Colonic mucosa (tissue), 4 donors: Measurements from ENCODE around the gene ARHGAP6. TPM values are rescaled to one million over a fixed set of nuclear protein-coding genes. Genes with fewer than 3 reads are reported as not detected.
"Not testable (repeated sequence)": the region's sequence is repeated elsewhere in the genome, so short reads cannot be mapped to it uniquely, and the experiment has no call there.

ENCODE experiments used
- DNase-seq: peaks from one replicate; pipeline ENCODE4 v3.0.0-alpha.2; 2020
- H3K27ac ChIP-seq: fragments of 200-600 bp; one replicate; pipeline ENCODE4 v1.8.0; 2021
- H3K27me3 ChIP-seq: fragments of 200-600 bp; one replicate; pipeline ENCODE4 v1.8.0; 2021
- H3K36me3 ChIP-seq: fragments of 200-600 bp; one replicate; pipeline ENCODE4 v1.8.0; 2021
- H3K4me1 ChIP-seq: fragments of 200-600 bp; one replicate; pipeline ENCODE4 v1.8.0; 2021; ENCODE audit warnings: mild to moderate bottlenecking
- H3K4me3 ChIP-seq: fragments of 200-600 bp; one replicate; pipeline ENCODE4 v1.8.0; 2021
- H3K9ac ChIP-seq, 2 donors: one replicate each; pipeline ENCODE4 v1.7.0; 2013; ENCODE audit warnings: control low read depth in 2 of 2, low read depth in 2 of 2, low read length in 2 of 2
- H3K9me3 ChIP-seq: fragments of 200-600 bp; one replicate; pipeline ENCODE4 v1.8.0; 2021
- intact Hi-C: fragments of 100-400 bp; cut with DNase I; formaldehyde crosslinking; loops from one replicate; pipeline ENCODE4 v1.14.1; 2022
- total RNA-seq, 2 donors: library from RNA; stranded (reverse); fragmentation: NEBNext Ultra II Directional in 1 of 2; extraction: Animal tissue kit (Norgen Biotek cat#: 25700) in 1 of 2; gene quantifications; one replicate each; pipeline ENCODE4 v1.2.1, GENCODE V29; 2021
- TF ChIP-seq, protein P1 (sequence below): fragments of 200-600 bp; IDR thresholded peaks from one replicate; pipeline ENCODE4 v1.8.0; 2022; ENCODE audit warnings: antibody characterized with exemption, mild to moderate bottlenecking
- donor health status: healthy.
- donor health status: DM: no; HTN: no; CAD: no.
- donor health status: DM: no; HTN: no; CAD: no.

ARHGAP6 gene
- total RNA-seq, 2 donors from 2014 or later, result 1.1 to 5.0 TPM

DNA sequence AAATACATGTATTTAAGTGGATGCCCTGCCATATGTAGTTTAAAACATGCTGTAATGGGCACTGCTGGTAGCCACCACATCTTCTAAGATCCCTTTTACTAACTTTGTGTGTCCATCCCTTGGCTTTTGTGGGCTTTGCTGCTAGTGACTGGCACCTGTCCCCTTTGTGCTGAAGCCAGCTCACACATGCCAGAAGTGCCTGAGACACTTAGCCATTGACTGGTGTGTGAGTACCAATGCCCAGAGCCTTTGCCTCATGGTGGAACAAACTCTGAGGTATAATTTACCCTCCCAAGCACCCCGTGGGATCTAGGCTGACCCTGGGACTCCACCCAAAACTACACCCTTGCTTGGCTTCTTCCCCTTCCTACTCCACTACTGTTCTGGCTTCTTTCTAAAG, 33.0 kb downstream of the ARHGAP6 start:
- no peak for DNase-seq
- H3K27ac ChIP-seq, result no peak overlapping the region
- H3K4me3 ChIP-seq, result no peak overlapping the region
- no peaks in the 10 kb centered on the region for H3K9me3 ChIP-seq
- no peaks in the 10 kb centered on the region for H3K27me3 ChIP-seq
- intact Hi-C loops, result no loop called here
- H3K36me3 ChIP-seq, result no peaks in the 10 kb centered on the region
- H3K4me1 ChIP-seq, result no peaks in the 10 kb centered on the region
- no peak overlapping the region for H3K9ac ChIP-seq
- TF ChIP-seq, protein P1, sequence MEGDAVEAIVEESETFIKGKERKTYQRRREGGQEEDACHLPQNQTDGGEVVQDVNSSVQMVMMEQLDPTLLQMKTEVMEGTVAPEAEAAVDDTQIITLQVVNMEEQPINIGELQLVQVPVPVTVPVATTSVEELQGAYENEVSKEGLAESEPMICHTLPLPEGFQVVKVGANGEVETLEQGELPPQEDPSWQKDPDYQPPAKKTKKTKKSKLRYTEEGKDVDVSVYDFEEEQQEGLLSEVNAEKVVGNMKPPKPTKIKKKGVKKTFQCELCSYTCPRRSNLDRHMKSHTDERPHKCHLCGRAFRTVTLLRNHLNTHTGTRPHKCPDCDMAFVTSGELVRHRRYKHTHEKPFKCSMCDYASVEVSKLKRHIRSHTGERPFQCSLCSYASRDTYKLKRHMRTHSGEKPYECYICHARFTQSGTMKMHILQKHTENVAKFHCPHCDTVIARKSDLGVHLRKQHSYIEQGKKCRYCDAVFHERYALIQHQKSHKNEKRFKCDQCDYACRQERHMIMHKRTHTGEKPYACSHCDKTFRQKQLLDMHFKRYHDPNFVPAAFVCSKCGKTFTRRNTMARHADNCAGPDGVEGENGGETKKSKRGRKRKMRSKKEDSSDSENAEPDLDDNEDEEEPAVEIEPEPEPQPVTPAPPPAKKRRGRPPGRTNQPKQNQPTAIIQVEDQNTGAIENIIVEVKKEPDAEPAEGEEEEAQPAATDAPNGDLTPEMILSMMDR, result no peak

DNA sequence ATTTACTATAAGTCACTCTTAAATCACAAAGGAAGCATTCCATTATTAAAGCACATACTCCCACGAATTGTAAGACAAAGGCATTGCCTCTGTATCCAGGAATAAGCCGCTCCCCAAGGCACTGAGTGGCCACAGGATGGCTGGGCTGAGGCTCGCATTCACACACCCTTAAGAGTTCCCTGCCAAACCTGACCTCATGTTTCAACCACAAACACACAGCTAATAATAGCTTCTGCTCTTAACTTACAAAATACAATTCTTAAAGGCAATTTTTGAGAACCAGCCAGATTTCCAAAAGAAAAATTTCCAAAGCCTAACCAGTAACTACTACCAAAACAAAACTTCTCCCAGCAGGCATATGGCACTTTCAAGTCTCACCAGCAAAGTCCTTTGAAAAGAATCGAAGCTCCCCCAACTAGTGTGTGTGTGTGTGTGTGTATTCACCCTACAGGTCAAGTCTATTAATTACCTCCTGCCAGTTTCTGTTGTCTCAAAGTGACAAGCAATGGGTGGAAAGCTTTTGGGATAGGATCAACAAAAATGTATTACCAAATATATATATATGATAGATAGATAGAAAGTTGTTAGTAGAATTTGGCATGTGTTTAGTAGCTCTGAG, 36.0 kb downstream of the ARHGAP6 start:
- Histone ChIP-seq H3K4me3 (no peak overlapping the region), H3K4me1 (no peaks in the 10 kb centered on the region), H3K9me3 (no peaks in the 10 kb centered on the region), H3K27me3 (no peaks in the 10 kb centered on the region), H3K9ac (no peak overlapping the region), H3K36me3 (no peaks in the 10 kb centered on the region), H3K27ac (no peak overlapping the region)
- no peak for DNase-seq
- intact Hi-C loops, result no loop called here
- TF ChIP-seq, protein P1, result no peak

DNA sequence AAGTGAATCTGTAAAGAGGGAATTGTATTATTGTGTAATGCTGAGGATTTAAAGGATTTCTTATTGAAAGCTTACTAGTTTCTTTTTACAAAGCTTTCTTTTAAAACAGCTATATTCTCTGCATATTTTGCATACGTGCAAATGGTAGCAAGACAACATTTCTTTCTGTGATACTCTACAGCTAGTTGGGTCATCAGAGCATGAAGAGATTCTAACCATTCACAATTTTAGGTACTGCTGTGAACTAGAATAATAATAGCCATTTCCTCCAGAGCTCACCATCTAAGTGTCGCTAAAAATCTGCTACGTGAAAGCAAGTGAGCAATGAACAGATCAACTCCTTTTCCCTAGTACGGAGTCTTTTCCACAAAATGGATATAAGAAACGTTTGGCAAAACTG, 37.3 kb downstream of the ARHGAP6 start:
- H3K9ac ChIP-seq, result no peak overlapping the region
- no peak overlapping the region for H3K27ac ChIP-seq
- H3K36me3 ChIP-seq, result no peaks in the 10 kb centered on the region
- no peak for DNase-seq
- no peaks in the 10 kb centered on the region for H3K27me3 ChIP-seq
- H3K4me3 ChIP-seq, result no peak overlapping the region
- no peaks in the 10 kb centered on the region for H3K9me3 ChIP-seq
- TF ChIP-seq, protein P1, result no peak
- H3K4me1 ChIP-seq, result no peaks in the 10 kb centered on the region
- intact Hi-C loops, result no loop called here

DNA sequence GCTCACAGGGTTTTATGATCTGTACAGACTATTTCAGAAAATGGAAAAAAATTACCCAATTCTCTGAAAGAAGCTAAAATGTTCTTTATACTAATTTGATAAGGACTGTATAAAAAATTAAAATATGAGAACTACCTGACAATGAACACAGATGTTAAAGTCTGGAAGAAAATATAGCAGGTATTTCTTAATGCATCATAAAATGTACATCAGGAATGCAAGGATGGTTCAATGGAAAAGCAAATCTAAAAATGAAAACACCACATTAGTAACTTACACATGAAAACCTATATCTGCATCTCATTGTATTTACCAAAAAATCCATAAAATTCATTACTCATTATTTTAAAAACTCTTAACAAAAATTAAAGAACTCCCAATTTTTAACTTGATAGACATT, 39.4 kb downstream of the ARHGAP6 start:
- Histone ChIP-seq H3K9me3 (no peaks in the 10 kb centered on the region), H3K4me3 (no peak overlapping the region), H3K4me1 (no peaks in the 10 kb centered on the region), H3K27me3 (no peaks in the 10 kb centered on the region), H3K36me3 (no peaks in the 10 kb centered on the region), H3K27ac (no peak overlapping the region), H3K9ac (no peak overlapping the region)
- TF ChIP-seq, protein P1, result no peak
- intact Hi-C loops, result no loop called here
- DNase-seq, result no peak

DNA sequence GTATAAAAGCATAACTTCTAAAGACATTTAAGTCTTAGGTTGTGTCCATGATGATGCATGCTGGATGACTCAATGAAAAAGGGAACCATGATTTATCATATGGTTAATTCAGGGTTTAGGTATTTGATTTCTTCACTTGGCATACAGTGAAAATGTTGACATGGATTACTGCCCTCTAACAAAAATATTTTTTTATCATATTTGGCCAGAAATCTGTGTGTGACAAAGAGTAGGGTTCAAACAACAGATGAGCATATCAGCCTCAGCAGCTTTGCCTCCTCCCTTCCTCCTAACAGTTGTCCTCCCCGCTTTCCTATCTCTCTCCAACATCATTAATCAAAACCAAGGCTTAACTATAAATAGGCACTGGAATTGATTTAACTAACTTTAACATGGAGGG, 46.3 kb downstream of the ARHGAP6 start:
- Histone ChIP-seq H3K9me3 (no peaks in the 10 kb centered on the region), H3K27ac (no peak overlapping the region), H3K36me3 (no peaks in the 10 kb centered on the region), H3K4me1 (no peaks in the 10 kb centered on the region), H3K9ac (no peak overlapping the region), H3K27me3 (no peaks in the 10 kb centered on the region), H3K4me3 (no peak overlapping the region)
- intact Hi-C loops, result no loop called here
- TF ChIP-seq, protein P1, result no peak
- DNase-seq, result no peak

DNA sequence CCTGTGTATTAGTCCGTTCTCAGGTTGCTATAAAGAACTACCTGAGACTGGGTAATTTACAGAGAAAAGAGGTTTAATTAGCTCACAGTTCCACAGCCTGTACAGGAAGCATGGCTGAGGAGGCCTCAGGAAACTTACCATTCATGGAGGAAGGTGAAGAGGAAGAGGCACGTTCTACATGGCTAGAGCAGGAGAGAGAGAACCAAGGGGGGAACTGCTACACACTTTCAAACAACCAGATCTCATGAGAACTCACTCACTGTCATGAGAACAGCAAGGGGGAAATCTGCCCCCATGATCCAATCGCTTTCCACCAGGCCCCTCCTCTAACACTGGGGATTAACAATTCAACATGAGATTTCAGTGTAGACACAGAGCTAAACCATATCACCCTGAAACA, 51.5 kb downstream of the ARHGAP6 start:
- H3K4me3 ChIP-seq, H3K27ac ChIP-seq, H3K4me1 ChIP-seq, H3K36me3 ChIP-seq, H3K9ac ChIP-seq, intact Hi-C loops, H3K27me3 ChIP-seq, H3K9me3 ChIP-seq, DNase-seq: not testable (repeated sequence)
